K562 (cell line): Measurements from ENCODE around the gene RPL14.

ENCODE experiments used
- JUNB ChIP-seq: fragments of 450-650 bp; formaldehyde crosslinking; conservative IDR thresholded peaks from 2 replicates; pipeline ENCODE4 v1.4.0; 2020; ENCODE audit warnings: mild to moderate bottlenecking
- KLF16 ChIP-seq: IDR thresholded peaks from 2 replicates; pipeline ENCODE4 v1.6.1; 2016; ENCODE audit warnings: antibody characterized with exemption
- POLR2AphosphoS5 ChIP-seq: IDR thresholded peaks from 2 replicates; pipeline ENCODE4 v1.6.1; 2011; ENCODE audit warnings: mild to moderate bottlenecking, low read depth, low read length, moderate library complexity; ENCODE audit not compliant: control insufficient read depth, insufficient read depth
- ZBTB17 ChIP-seq: fragments of 450-650 bp; formaldehyde crosslinking; IDR thresholded peaks from 2 replicates; pipeline ENCODE4 v1.4.0; 2020; ENCODE audit warnings: mild to moderate bottlenecking
- ZBTB7A ChIP-seq: IDR thresholded peaks from 2 replicates; pipeline ENCODE4 v1.6.1; 2011; ENCODE audit warnings: low read depth, mild to moderate bottlenecking, low read length, moderate library complexity, borderline replicate concordance; ENCODE audit not compliant: control insufficient read depth

DNA sequence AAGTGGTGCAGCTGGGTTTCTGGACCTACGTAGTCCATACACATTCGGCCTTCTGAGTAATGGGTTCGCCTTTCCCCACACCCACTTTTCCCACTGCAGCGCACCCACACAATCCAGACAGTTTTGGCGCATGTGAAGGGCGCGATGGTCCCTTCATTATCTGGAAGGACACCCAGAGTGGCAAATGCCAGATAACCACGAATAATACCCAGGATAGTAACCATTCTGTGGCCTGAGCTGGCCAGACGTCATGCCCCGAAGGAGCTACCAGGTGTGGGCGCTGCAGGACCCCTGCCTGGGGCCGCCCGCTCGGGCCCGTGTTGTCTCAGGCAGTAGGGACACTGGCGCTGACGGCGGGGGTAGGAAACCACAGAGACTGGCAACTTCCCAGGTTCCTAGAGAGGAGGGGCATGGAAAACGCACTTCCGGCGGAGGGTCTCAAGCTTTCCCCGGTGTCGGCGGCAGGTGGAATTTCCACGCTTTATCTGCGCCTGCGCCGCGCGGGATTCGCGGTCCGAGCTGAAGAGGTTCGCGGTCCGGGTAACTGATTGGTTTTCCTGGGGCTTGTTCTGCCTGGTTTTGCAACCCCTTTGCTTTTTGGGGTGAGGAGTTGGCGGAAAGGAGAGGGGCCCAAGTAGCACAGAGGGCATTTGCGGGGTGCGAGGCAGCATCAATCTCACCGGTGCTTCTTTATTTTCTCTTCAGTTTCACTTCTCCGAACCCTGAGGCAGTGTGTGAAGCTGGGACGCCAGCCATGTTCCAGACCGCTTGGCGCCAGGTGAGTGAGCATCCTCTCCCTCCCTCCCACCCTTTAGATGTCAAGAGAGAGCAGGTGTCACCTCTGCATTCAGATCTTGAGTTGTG lies 48.7 kb downstream of the RPL14 start, which contains the start of gene ZNF620:
- no peak for TF ChIP-seq POLR2AphosphoS5
- no peak for TF ChIP-seq JUNB
- no peak for TF ChIP-seq ZBTB17
- TF ChIP-seq ZBTB7A, result peak; percentile 87; the same call in 1 of the 2 replicates
- no peak for TF ChIP-seq KLF16
